ENCODE data around the gene GFOD1.

The GFOD1 gene

GRCh38 chr6:13319891-13320564 is 167.4 kb downstream of the GFOD1 start:
- in situ Hi-C loops (cut with MboI; ENCODE audit: low pct_unique_long_range_greater_than_20kb, low sequenced_read_pairs) = no loop called here
- no peak for DNase-seq

GRCh38 chr6:13318821-13319220 is 168.6 kb downstream of the GFOD1 start:
- DNase-seq = no peak
- in situ Hi-C loops (cut with MboI; ENCODE audit: low pct_unique_long_range_greater_than_20kb, low sequenced_read_pairs) = no loop called here

GRCh38 chr6:13315896-13316295 is 171.5 kb downstream of the GFOD1 start:
- in situ Hi-C loops (cut with MboI; ENCODE audit: low pct_unique_long_range_greater_than_20kb, low sequenced_read_pairs) = no loop called here
- DNase-seq = no peak

- in situ Hi-C loops (cut with MboI; ENCODE audit: low pct_unique_long_range_greater_than_20kb, low sequenced_read_pairs) = no loop called here
- no peak for DNase-seq
Measured at GRCh38 chr6:13314806-13315205, 172.6 kb downstream of the GFOD1 start.

- in situ Hi-C loops (cut with MboI; ENCODE audit: low pct_unique_long_range_greater_than_20kb, low sequenced_read_pairs) = no loop called here
- no peak for DNase-seq
Measured at GRCh38 chr6:13311155-13311554, 176.2 kb downstream of the GFOD1 start.

GRCh38 chr6:13308332-13308731 is 179.1 kb downstream of the GFOD1 start:
- in situ Hi-C loops (cut with MboI; ENCODE audit: low pct_unique_long_range_greater_than_20kb, low sequenced_read_pairs) = no loop called here
- no peak for DNase-seq
